Karpas-422 (cell line): ENCODE results near the gene TNFRSF12A. TPM values are rescaled to one million over a fixed set of nuclear protein-coding genes. Genes with fewer than 3 reads are reported as not detected.

Experiments used
- DNase-seq: peaks from one replicate; pipeline ENCODE4 v3.0.0-alpha.2; 2015
- H2AFZ ChIP-seq: fragments of 200-600 bp; sonication (generic); 2 replicates; pipeline ENCODE4 v1.6.1; 2014; ENCODE audit warnings: antibody characterized with exemption, low read length, mixed read lengths
- H3K27ac ChIP-seq: fragments of 200-600 bp; sonication (generic); 2 replicates; pipeline ENCODE4 v1.5.1; 2014; ENCODE audit warnings: mild to moderate bottlenecking, low read length, moderate library complexity
- H3K27me3 ChIP-seq: fragments of 200-600 bp; sonication (generic); 2 replicates; pipeline ENCODE4 v1.6.1; 2014; ENCODE audit warnings: low read length, mixed read lengths
- H3K36me3 ChIP-seq: fragments of 200-600 bp; sonication (generic); 2 replicates; pipeline ENCODE4 v1.6.1; 2014; ENCODE audit warnings: low read length, mixed read lengths; ENCODE audit not compliant: insufficient read depth
- H3K4me1 ChIP-seq: fragments of 200-600 bp; sonication (generic); 2 replicates; pipeline ENCODE4 v1.6.1; 2014; ENCODE audit warnings: mild to moderate bottlenecking, low read length, mixed read lengths
- H3K4me2 ChIP-seq: fragments of 200-600 bp; sonication (generic); 2 replicates; pipeline ENCODE4 v1.6.1; 2014; ENCODE audit warnings: low read length, low read depth, mild to moderate bottlenecking; ENCODE audit not compliant: poor library complexity, severe bottlenecking
- H3K4me3 ChIP-seq: fragments of 200-600 bp; sonication (generic); 2 replicates; pipeline ENCODE4 v1.5.1; 2014; ENCODE audit warnings: mild to moderate bottlenecking, antibody characterized with exemption, low read length, mixed read lengths
- H3K79me2 ChIP-seq: fragments of 200-600 bp; sonication (generic); 2 replicates; pipeline ENCODE4 v1.6.1; 2014; ENCODE audit warnings: mild to moderate bottlenecking, low read length, mixed read lengths
- H3K9ac ChIP-seq: fragments of 200-600 bp; sonication (generic); 2 replicates; pipeline ENCODE4 v1.6.0; 2014; ENCODE audit warnings: low read length
- H3K9me2 ChIP-seq: fragments of 200-600 bp; sonication (generic), shearing (Covaris generic); replicated peaks from 2 replicates; pipeline ENCODE4 v1.6.0; 2014; ENCODE audit warnings: mild to moderate bottlenecking, low read length, moderate library complexity; ENCODE audit not compliant: insufficient read depth
- H3K9me3 ChIP-seq: fragments of 300-700, 200-600 bp; sonication (generic); 2 replicates; pipeline ENCODE4 v1.6.1; 2014; ENCODE audit warnings: low read length, mixed read lengths
- H4K20me1 ChIP-seq: fragments of 200-600 bp; sonication (generic); 2 replicates; pipeline ENCODE4 v1.6.1; 2014; ENCODE audit warnings: mild to moderate bottlenecking, antibody characterized with exemption, low read length, low read depth; ENCODE audit not compliant: insufficient read depth
- total RNA-seq: library from RNA; depleted of rRNA; stranded (reverse); fragments of >200 nt; shearing (Covaris generic); gene quantifications from 2 replicates; pipeline ENCODE4 v1.2.3, GENCODE V29; 2014; ENCODE audit warnings: low replicate concordance

Gene TNFRSF12A
- total RNA-seq, 1 experiment from 2014 or later, result 9.4 TPM

GRCh38 chr16:2975161-2975795, 44.9 kb upstream of the TNFRSF12A start:
- Histone ChIP-seq H4K20me1 (peaks cover 16% of the 10 kb centered on the region), H3K9me2 (no peaks in the 10 kb centered on the region), H3K79me2 (peaks cover 44% of the 10 kb centered on the region), H3K4me1 (peaks cover 62% of the 10 kb centered on the region), H2AFZ (no peak overlapping the region), H3K4me2 (no peak overlapping the region), H3K9me3 (no peaks in the 10 kb centered on the region), H3K36me3 (peaks cover 16% of the 10 kb centered on the region; the same call in 1 of the 2 replicates), H3K27me3 (no peaks in the 10 kb centered on the region), H3K27ac (no peak overlapping the region), H3K9ac (no peak overlapping the region), H3K4me3 (no peak overlapping the region)
- no peak for DNase-seq

DNA sequence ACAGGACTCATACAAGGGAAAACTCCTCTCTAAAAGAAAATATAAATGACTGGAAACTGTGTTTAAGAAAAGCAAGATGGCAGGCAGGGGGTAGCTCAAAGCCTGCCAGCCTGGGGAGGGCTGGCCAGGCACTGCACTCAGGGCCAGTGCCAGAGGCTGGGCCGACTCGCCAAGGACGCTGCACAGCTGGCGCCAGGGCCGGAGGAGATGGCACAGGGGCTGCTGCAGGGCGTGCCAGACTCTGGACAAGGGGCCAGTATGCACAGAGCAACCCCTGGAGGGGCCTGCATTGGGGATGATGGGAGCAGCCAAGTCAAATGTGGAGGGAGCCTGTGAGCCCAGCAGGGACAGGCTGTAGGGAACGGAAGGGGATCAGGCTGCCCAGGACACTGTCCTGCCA, 44.0 kb upstream of the TNFRSF12A start:
- H2AFZ ChIP-seq, result no peak overlapping the region
- no peak overlapping the region for H3K4me2 ChIP-seq
- no peaks in the 10 kb centered on the region for H3K27me3 ChIP-seq
- H3K4me3 ChIP-seq, result no peak overlapping the region
- peaks cover 58% of the 10 kb centered on the region for H3K4me1 ChIP-seq
- H3K9me2 ChIP-seq, result no peaks in the 10 kb centered on the region
- H3K9ac ChIP-seq, result no peak overlapping the region
- peaks cover 16% of the 10 kb centered on the region; the same call in 1 of the 2 replicates for H3K36me3 ChIP-seq
- peaks cover 6% of the 10 kb centered on the region for H4K20me1 ChIP-seq
- no peak for DNase-seq
- H3K9me3 ChIP-seq, result no peaks in the 10 kb centered on the region
- H3K27ac ChIP-seq, result no peak overlapping the region
- H3K79me2 ChIP-seq, result peaks cover 35% of the 10 kb centered on the region

GRCh38 chr16:2976673-2977072, 43.5 kb upstream of the TNFRSF12A start:
- no peak for DNase-seq
- H3K27ac ChIP-seq, result no peak overlapping the region
- H3K36me3 ChIP-seq, result peaks cover 16% of the 10 kb centered on the region; the same call in 1 of the 2 replicates
- no peaks in the 10 kb centered on the region for H3K27me3 ChIP-seq
- H3K79me2 ChIP-seq, result peaks cover 33% of the 10 kb centered on the region
- H2AFZ ChIP-seq, result no peak overlapping the region
- H4K20me1 ChIP-seq, result peaks cover 5% of the 10 kb centered on the region; the same call in 1 of the 2 replicates
- peaks cover 56% of the 10 kb centered on the region for H3K4me1 ChIP-seq
- H3K9me3 ChIP-seq, result no peaks in the 10 kb centered on the region
- H3K4me2 ChIP-seq, result no peak overlapping the region
- H3K9ac ChIP-seq, result no peak overlapping the region
- no peaks in the 10 kb centered on the region for H3K9me2 ChIP-seq
- no peak overlapping the region for H3K4me3 ChIP-seq

GRCh38 chr16:2977440-2977839, 42.7 kb upstream of the TNFRSF12A start:
- DNase-seq, result no peak
- peak overlapping the region; percentile 6 for H3K4me2 ChIP-seq
- H4K20me1 ChIP-seq, result no peaks in the 10 kb centered on the region; the same call in 1 of the 2 replicates
- no peak overlapping the region for H3K27ac ChIP-seq
- peaks cover 29% of the 10 kb centered on the region for H3K79me2 ChIP-seq
- H3K9ac ChIP-seq, result no peak overlapping the region
- no peak overlapping the region for H3K4me3 ChIP-seq
- peaks cover 51% of the 10 kb centered on the region for H3K4me1 ChIP-seq
- H3K27me3 ChIP-seq, result no peaks in the 10 kb centered on the region
- no peak overlapping the region for H2AFZ ChIP-seq
- H3K9me2 ChIP-seq, result no peaks in the 10 kb centered on the region
- H3K9me3 ChIP-seq, result no peaks in the 10 kb centered on the region
- peaks cover 11% of the 10 kb centered on the region; the same call in 1 of the 2 replicates for H3K36me3 ChIP-seq

- Histone ChIP-seq H4K20me1 (no peaks in the 10 kb centered on the region), H3K4me1 (peaks cover 57% of the 10 kb centered on the region), H3K27ac (peak overlapping the region; percentile 62; the same call in 1 of the 2 replicates), H3K4me3 (peak overlapping the region; percentile 99), H3K4me2 (peak overlapping the region; percentile 99), H3K9ac (peak overlapping the region; percentile 81), H3K79me2 (peaks cover 29% of the 10 kb centered on the region), H3K9me3 (no peaks in the 10 kb centered on the region), H2AFZ (peak overlapping the region; percentile 71; the same call in 1 of the 2 replicates), H3K9me2 (no peaks in the 10 kb centered on the region), H3K27me3 (no peaks in the 10 kb centered on the region), H3K36me3 (peaks cover under 1% of the 10 kb centered on the region; the same call in 1 of the 2 replicates)
- DNase-seq, result peak; percentile 77
These were observed 40.4 kb upstream of the TNFRSF12A start for GRCh38 chr16:2979669-2980226.

DNA sequence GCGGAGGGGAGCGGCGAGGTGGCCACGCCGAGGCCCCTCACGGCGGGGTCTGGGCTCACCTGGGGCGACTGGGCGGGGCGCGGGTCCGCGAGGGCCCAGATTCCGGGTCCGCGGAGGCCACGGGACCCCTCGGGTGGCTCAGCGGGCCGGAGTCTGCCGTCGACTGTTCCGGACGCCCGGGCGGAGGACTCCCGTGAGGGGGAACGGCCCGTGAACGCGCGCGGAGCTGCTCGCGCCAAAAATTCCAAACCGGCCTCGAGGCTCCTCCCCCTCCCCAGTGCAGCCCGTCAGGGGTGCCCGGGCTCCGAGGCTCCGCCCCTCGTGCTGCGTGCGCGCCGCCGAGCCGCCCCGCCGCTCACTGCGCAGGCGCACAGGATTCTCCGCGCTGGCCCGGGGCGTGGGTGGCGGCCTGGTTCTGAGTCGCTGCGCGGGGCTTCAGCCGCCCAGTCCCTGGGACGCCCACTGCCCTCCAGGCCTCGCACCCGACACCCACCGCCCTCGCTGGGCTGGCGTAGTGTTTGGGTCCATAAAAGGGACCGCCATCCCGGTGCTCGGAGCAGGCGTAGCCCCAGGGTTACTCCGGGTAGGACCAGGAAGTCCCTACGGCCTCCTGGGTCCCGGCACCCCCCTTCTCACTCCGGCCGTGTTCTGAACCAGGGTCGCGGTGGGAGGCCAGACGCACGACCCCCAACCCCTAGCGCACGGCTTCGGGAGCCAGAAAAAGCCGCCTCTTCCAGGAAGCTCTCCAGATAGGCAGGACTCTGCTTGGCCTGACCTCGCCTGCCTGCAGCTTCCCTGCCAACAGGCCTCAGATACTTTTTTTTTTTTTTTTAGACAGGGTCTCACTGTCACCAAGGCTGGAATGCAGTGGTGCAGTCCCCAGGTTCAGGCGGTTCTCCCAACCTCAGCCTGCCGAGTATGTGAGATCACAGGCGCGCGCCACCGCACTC, 39.7 kb upstream of the TNFRSF12A start, which contains the start of gene PKMYT1:
Gene PKMYT1 (minus strand): TSS at position 220 of the 950 bp plus-strand sequence. CDS start 789 bp downstream, outside the sequence.
- no peaks in the 10 kb centered on the region for H3K27me3 ChIP-seq
- peak; percentile 97 for DNase-seq
- no peaks in the 10 kb centered on the region for H3K36me3 ChIP-seq
- H3K4me3 ChIP-seq, result peak within 1 kb of the TSS; percentile 99
- H3K9ac ChIP-seq, result peak within 1 kb of the TSS; percentile 81
- peak within 1 kb of the TSS; percentile 99 for H3K4me2 ChIP-seq
- H4K20me1 ChIP-seq, result no peaks in the 10 kb centered on the region
- H3K9me3 ChIP-seq, result no peaks in the 10 kb centered on the region
- H3K4me1 ChIP-seq, result peaks cover 57% of the 10 kb centered on the region
- peak within 1 kb of the TSS; percentile 71; the same call in 1 of the 2 replicates for H2AFZ ChIP-seq
- peaks cover 29% of the 10 kb centered on the region for H3K79me2 ChIP-seq
- peak within 1 kb of the TSS; percentile 62; the same call in 1 of the 2 replicates for H3K27ac ChIP-seq
- H3K9me2 ChIP-seq, result no peaks in the 10 kb centered on the region

GRCh38 chr16:2981177-2981898, 38.8 kb upstream of the TNFRSF12A start:
- DNase-seq, result no peak
- no peaks in the 10 kb centered on the region for H4K20me1 ChIP-seq
- no peak overlapping the region for H2AFZ ChIP-seq
- H3K9me2 ChIP-seq, result no peaks in the 10 kb centered on the region
- H3K9me3 ChIP-seq, result no peaks in the 10 kb centered on the region
- no peaks in the 10 kb centered on the region for H3K27me3 ChIP-seq
- H3K79me2 ChIP-seq, result peaks cover 29% of the 10 kb centered on the region
- peaks cover 53% of the 10 kb centered on the region for H3K4me1 ChIP-seq
- no peaks in the 10 kb centered on the region for H3K36me3 ChIP-seq
- no peak overlapping the region for H3K27ac ChIP-seq
- H3K9ac ChIP-seq, result peak overlapping the region; percentile 81
- H3K4me2 ChIP-seq, result peak overlapping the region; percentile 99
- peak overlapping the region; percentile 99 for H3K4me3 ChIP-seq
